ENCODE measurements around the gene UST. TPM values are rescaled to one million over a fixed set of nuclear protein-coding genes. Genes with fewer than 3 reads are reported as not detected.

UST gene
- total and polyA plus RNA-seq, 9 of the 15 experiments (the other 6 are each of a cell fraction or from before 2014, with no cell fraction given), result 0.04 to 0.10 TPM; not detected in 7

DNA sequence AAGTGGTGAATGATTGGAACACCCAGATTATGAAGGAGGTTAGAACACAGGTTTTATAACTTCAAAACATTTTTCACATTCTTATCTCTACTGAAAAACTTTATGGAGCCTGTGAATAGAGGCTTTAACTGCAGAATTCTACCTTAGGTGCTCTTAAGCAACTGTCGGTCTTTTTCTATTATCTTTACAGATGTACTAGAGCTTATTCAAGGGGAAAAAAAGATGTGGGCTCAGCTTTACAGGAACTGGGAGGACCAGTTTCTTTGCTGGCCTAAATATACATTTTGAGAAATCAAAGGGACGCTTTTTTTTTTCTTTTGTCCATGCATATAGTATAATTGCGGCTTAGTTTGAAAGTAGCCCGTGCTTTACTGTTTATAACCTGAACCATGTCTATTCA lies 58.9 kb downstream of the UST start:
- no TSS peak for BruUV-seq (replicated peaks)
- FAIRE-seq (no peak), DNase-seq (ENCODE audit: extremely low read depth in 1 of 4, low spot score in 3 of 4) (no peak), ATAC-seq (no peak)
- H3K79me2 ChIP-seq (ENCODE audit: control insufficient read depth, insufficient read depth, low read length), result no peaks in the 10 kb centered on the region
- peaks cover 0 to 8% of the 10 kb centered on the region in 2 experiments; a peak in 3 of 5 replicates for H3K27me3 ChIP-seq (ENCODE audit: control insufficient read depth in 2 of 2, insufficient read depth in 2 of 2, low read length in 2 of 2)
- ChIA-PET POLR2A (no interaction called here), CTCF (ENCODE audit: low intra/inter-chr PET ratio) (no interaction called here)
- WGBS (ENCODE audit: insufficient coverage, low coverage, missing lambda C conversion rate), result 0% methylated on average over 4 of the region's 4 CpGs
- H2AFZ ChIP-seq (ENCODE audit: low read depth, low read length), result no peak overlapping the region
- no peak overlapping the region for H3K27ac ChIP-seq (ENCODE audit: extremely low read depth, low read depth, low read length)
- H3K4me3 ChIP-seq, result no peak overlapping the region
- H3K9me1 ChIP-seq (ENCODE audit: control insufficient read depth, insufficient read depth, low read length), result no peaks in the 10 kb centered on the region
- H3K9me3 ChIP-seq (replicated peaks; ENCODE audit: control insufficient read depth, insufficient read depth, low read depth, low read length), result no peaks in the 10 kb centered on the region
- no peaks in the 10 kb centered on the region for H3K4me1 ChIP-seq (replicated peaks in 1 of 2; ENCODE audit: control insufficient read depth in 2 of 2, insufficient read depth in 2 of 2, low read length in 2 of 2)
- H3K36me3 ChIP-seq (ENCODE audit: control insufficient read depth, insufficient read depth, low read length), result no peaks in the 10 kb centered on the region
- no peaks in the 10 kb centered on the region for H4K20me1 ChIP-seq (replicated peaks; ENCODE audit: control insufficient read depth, insufficient read depth, low read length)
- no peak overlapping the region for H3K9ac ChIP-seq (ENCODE audit: insufficient read depth in 1 of 2, low read depth in 2 of 2, low read length in 2 of 2)
- in situ Hi-C loops (cut with MboI), result no loop called here
- H3K4me2 ChIP-seq (ENCODE audit: insufficient read depth, low read length), result no peak overlapping the region
- intact Hi-C loops (cut with micrococcal nuclease), result no loop called here
- TF ChIP-seq TCFL5 (CRISPR knock-in tag; conservative IDR thresholded peaks at IDR 0.05) (no peak), FOXO4 (CRISPR knock-in tag; IDR thresholded peaks at IDR 0.05) (no peak), MCM2 (IDR thresholded peaks at IDR 0.05; ENCODE audit: low read depth) (no peak), PPARD (CRISPR knock-in tag; IDR thresholded peaks at IDR 0.05) (no peak), TOE1 (IDR thresholded peaks at IDR 0.05; ENCODE audit: borderline replicate concordance) (no peak), TOE1 (CRISPR knock-in tag; IDR thresholded peaks at IDR 0.05; ENCODE audit: borderline replicate concordance, low read depth) (no peak), E4F1 (CRISPR knock-in tag; IDR thresholded peaks at IDR 0.05; ENCODE audit: borderline replicate concordance) (no peak), C11orf30 (IDR thresholded peaks at IDR 0.05; ENCODE audit: low read depth) (no peak), ZBTB33 (CRISPR knock-in tag; IDR thresholded peaks at IDR 0.05) (no peak), ARID1B (IDR thresholded peaks at IDR 0.05) (no peak), POLR2B (IDR thresholded peaks at IDR 0.05; ENCODE audit: low read depth, partially characterized antibody) (no peak)
- TF ChIP-seq, protein P1, sequence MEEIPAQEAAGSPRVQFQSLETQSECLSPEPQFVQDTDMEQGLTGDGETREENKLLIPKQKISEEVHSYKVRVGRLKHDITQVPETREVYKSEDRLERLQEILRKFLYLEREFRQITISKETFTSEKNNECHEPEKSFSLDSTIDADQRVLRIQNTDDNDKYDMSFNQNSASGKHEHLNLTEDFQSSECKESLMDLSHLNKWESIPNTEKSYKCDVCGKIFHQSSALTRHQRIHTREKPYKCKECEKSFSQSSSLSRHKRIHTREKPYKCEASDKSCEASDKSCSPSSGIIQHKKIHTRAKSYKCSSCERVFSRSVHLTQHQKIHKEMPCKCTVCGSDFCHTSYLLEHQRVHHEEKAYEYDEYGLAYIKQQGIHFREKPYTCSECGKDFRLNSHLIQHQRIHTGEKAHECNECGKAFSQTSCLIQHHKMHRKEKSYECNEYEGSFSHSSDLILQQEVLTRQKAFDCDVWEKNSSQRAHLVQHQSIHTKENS (CRISPR knock-in tag; IDR thresholded peaks at IDR 0.05), result no peak
